Parathyroid adenoma (tissue), 2 donors: ENCODE data around the gene BEND5.
A peak's percentile ranks its signal among the peaks of the same experiment; 100 is the strongest.

ENCODE experiments used
- H2AFZ ChIP-seq: fragments of 300-600 bp; sonication (generic); one replicate; pipeline ENCODE4 v1.7.0; 2017; ENCODE audit warnings: antibody characterized with exemption, mild to moderate bottlenecking
- H3K27ac ChIP-seq: fragments of 300-600 bp; sonication (generic); one replicate; pipeline ENCODE4 v1.7.0; 2017
- H3K27me3 ChIP-seq: fragments of 300-600 bp; sonication (generic); one replicate; pipeline ENCODE4 v1.7.0; 2017; ENCODE audit warnings: low read length; ENCODE audit not compliant: control insufficient read depth, insufficient read depth
- H3K36me3 ChIP-seq: fragments of 300-600 bp; sonication (generic); one replicate; pipeline ENCODE4 v1.7.0; 2017; ENCODE audit warnings: low read length; ENCODE audit not compliant: control insufficient read depth, insufficient read depth
- H3K4me1 ChIP-seq: fragments of 300-600 bp; sonication (generic); one replicate; pipeline ENCODE4 v1.7.0; 2017; ENCODE audit warnings: control low read depth
- H3K4me2 ChIP-seq: fragments of 300-600 bp; sonication (generic); one replicate; pipeline ENCODE4 v1.7.0; 2017; ENCODE audit warnings: low read length
- H3K4me3 ChIP-seq: fragments of 300-600 bp; sonication (generic); one replicate; pipeline ENCODE4 v1.7.0; 2017; ENCODE audit warnings: low read depth, low read length
- H3K79me2 ChIP-seq: fragments of 300-600 bp; sonication (generic); one replicate; pipeline ENCODE4 v1.7.0; 2017; ENCODE audit warnings: control low read depth
- H3K9ac ChIP-seq: fragments of 300-600 bp; sonication (generic); one replicate; pipeline ENCODE4 v1.7.0; 2017; ENCODE audit warnings: mild to moderate bottlenecking
- H3K9me3 ChIP-seq: fragments of 300-600 bp; sonication (generic); one replicate; pipeline ENCODE4 v1.7.0; 2017; ENCODE audit warnings: low read length; ENCODE audit not compliant: control insufficient read depth
- CTCF ChIP-seq: fragments of 300-600 bp; sonication (generic); IDR thresholded peaks from one replicate; pipeline ENCODE4 v1.7.0; 2017; ENCODE audit warnings: antibody characterized with exemption, mild to moderate bottlenecking
- donor health status: primary hyperparathyroidism.

Gene BEND5

DNA sequence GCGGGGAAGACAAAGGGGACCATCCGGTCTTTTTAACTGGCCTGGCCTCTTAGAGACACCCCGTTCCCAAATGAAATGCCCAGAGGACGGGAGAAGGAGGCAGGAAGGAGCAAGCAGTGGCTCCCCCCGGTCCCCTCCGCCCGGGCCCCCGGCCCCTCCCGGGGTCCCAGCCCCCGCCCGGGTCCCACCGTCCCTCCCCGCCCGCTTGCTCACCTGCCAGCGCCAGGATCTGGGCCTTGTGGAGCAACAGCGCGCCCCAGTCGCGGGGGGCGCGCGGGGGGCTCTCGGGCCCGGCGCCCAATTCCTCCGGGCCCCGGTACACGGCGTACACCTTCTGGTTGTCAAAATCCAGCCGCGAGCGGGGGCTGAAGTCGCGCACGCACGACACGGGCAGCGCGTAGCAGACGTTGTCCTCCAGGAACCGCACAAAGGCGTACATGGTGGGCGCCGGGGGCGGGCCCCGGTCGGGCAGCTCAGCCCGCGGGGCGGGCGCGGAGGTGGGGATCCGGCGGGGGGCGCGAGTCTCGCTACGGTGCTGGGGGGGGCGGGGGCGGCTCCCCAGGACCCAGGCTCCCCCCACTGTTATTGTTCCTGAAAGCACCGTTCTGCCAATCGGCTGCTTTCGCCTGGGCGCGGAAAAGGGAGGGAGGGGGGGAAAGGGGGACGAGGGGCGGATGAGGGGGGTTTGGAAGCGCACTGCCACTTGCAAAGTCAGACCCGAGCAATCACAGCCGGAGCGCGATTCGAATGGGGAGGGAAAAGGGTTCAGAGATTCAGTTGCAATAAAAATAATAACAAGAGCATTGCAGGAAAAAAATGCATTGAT is at the start of gene BEND5:
Gene BEND5, minus strand, starts transcription at position 499 of the 826 bp plus-strand sequence. Its CDS starts 60 bp downstream, at position 439.
- no peaks in the 10 kb centered on the region for H3K27me3 ChIP-seq

GRCh38 chr1:48823168-48823567 is 46.5 kb upstream of the BEND5 start:
- Histone ChIP-seq H2AFZ (no peak overlapping the region), H3K36me3 (no peaks in the 10 kb centered on the region), H3K27ac (no peak overlapping the region), H3K4me2 (no peak overlapping the region), H3K79me2 (no peaks in the 10 kb centered on the region), H3K9me3 (no peaks in the 10 kb centered on the region), H3K9ac (no peak overlapping the region), H3K4me1 (no peaks in the 10 kb centered on the region), H3K27me3 (no peaks in the 10 kb centered on the region), H3K4me3 (no peak overlapping the region)
- no peak for TF ChIP-seq CTCF

More for the DNA sequence above, at the start of gene BEND5:
- peak within 1 kb of the TSS; percentile 85 for H3K4me3 ChIP-seq
- H3K4me1 ChIP-seq = peaks cover 6% of the 10 kb centered on the region
- H3K4me2 ChIP-seq = peak within 1 kb of the TSS; percentile 98
- H3K9ac ChIP-seq = no peak within 1 kb of the TSS
- H3K36me3 ChIP-seq = no peaks in the 10 kb centered on the region
- no peaks in the 10 kb centered on the region for H3K79me2 ChIP-seq
- TF ChIP-seq CTCF = no peak
- peak within 1 kb of the TSS; percentile 78 for H2AFZ ChIP-seq
- peak within 1 kb of the TSS; percentile 39 for H3K27ac ChIP-seq
- H3K9me3 ChIP-seq = no peaks in the 10 kb centered on the region

DNA sequence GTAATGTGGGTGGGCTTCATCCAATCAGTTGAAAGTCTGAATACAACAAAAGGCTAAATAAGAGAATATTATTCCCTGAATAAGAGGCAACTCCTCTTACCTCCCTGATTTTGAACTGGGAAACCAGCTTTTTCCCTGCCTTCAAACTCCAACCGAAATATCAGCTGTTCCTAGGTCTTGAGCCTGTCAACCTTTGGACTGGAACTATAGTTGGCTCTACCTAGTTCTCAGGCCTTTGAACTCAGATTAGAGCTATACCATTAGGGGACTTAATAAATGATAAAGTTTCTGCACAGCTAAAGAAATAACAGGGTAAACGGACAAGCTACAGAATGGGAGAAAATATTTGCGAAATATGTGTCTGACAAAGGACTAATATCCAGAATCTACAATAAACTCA is 43.8 kb upstream of the BEND5 start:
- no peak overlapping the region for H3K4me2 ChIP-seq
- H3K4me1 ChIP-seq = no peaks in the 10 kb centered on the region
- no peaks in the 10 kb centered on the region for H3K9me3 ChIP-seq

DNA sequence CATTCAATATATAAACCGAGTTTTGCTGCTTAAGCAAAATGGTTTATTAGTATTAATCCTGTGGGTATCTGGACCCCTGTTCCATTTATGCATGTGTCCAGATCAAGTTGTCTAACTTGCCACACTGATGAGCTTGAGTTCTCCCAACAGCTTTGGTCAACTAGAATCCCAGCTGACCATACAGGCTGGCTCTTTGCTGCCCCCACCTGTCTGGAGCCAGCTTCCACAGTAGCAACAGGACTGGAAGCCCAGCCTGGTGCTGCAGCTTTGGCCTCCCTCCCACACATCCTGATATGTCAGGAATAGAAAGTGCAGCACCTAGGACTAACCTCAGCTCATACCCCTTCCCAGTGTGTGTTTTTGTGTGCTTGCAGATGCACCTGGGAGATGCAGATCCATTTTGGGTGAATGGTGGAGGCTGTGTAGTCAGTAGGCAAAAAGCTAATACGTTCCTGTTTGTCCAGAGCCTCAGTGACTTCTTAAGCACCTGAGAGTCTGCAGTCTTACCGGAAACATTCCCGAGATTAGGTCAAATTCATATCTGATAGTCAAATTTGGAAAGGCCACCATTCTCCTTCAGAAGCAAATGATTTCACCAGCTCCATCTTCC is 40.9 kb upstream of the BEND5 start:
- H2AFZ ChIP-seq = no peak overlapping the region

More for the DNA sequence above, 43.8 kb upstream of the BEND5 start:
- H2AFZ ChIP-seq = no peak overlapping the region
- H3K27ac ChIP-seq = no peak overlapping the region
- H3K79me2 ChIP-seq = no peaks in the 10 kb centered on the region
- H3K4me3 ChIP-seq = no peak overlapping the region
- H3K27me3 ChIP-seq = no peaks in the 10 kb centered on the region
- no peak for TF ChIP-seq CTCF
- no peak overlapping the region for H3K9ac ChIP-seq
- no peaks in the 10 kb centered on the region for H3K36me3 ChIP-seq

More for the DNA sequence above, 40.9 kb upstream of the BEND5 start:
- Histone ChIP-seq H3K79me2 (no peaks in the 10 kb centered on the region), H3K27me3 (no peaks in the 10 kb centered on the region), H3K9ac (no peak overlapping the region), H3K4me1 (no peaks in the 10 kb centered on the region), H3K9me3 (no peaks in the 10 kb centered on the region), H3K4me3 (no peak overlapping the region), H3K36me3 (no peaks in the 10 kb centered on the region), H3K27ac (no peak overlapping the region), H3K4me2 (no peak overlapping the region)
- peak; percentile 77 for TF ChIP-seq CTCF
